ENCODE data around the gene ZNG1F.
"Not testable (repeated sequence)": the region's sequence is repeated elsewhere in the genome, so short reads cannot be mapped to it uniquely, and the experiment has no call there.

The ZNG1F gene

DNA sequence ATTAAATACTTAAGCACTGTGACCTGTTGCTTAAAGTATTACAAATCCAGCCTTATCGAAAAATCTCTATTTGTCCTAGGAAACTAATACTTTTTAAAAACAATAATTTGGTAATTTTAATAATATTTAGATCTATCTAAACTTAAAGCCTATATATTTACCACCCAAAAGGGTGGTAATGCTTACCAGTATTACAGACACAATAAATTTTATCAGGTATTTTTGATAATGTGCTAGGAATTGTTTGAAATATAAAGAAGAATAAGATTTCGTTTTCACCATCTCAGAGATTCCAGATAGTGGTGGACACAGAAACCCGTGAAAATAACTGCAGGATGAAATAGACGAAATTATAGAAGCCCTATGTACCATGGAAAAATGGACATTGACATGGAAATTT, 68.4 kb downstream of the ZNG1F start:
- DNase-seq, result not testable (repeated sequence)

DNA sequence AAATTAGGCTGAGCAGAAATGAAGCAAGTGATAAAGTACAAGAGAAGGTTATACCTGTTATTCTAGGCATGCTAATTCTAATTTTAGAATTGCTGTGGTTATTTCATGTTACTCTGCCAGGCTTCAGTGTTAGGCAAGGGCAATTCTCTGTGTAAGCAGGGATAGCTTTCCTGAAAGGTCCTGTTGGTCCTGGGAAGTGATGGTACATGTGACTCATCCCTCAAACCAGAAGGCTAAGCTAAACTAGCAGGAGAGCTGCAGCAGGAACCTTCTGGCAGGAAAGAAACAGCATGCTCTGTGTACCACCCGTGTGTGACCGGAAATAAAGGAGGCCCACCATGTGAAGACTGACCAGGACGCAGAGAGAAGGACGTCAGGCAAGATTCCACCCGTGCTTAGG, 69.4 kb downstream of the ZNG1F start:
- DNase-seq, result not testable (repeated sequence)

DNA sequence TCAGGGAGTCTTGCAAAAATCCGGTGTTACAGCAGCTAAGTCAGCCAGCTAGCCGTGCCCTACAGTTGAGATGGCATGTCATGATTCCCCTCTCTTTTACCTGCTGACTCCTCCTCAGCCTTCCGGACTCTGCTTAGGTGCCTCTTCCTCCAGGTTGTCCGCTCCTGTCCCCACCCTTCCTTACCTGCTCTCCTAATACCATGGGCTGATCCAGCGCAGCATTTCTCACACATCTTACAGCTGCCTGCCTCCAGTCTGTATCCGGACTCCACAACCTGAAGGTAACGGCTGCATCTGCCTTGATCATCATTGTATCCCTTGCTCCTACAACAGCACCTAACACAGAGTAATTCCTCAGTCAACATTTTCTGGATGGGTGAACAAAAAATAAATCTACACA, 69.8 kb downstream of the ZNG1F start:
- not testable (repeated sequence) for DNase-seq

DNA sequence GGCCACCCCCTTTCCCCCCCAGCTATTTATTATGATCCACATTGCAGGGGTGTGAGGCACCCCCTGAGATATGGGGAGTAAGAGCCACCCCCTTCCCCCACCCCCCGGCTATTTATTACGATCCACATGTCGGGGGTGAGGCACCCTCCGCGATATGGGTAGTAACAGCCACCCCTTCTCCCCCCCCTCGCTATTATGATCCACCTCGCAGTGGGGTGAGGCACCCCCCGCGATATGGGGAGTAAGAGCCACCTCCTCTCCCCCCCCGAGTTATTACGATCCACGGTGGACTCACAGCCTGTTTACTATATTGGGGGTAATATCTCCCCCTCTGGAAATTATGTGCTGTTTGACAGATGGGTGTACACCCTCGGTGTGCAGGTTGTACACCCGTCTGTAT, 75.8 kb downstream of the ZNG1F start:
- DNase-seq, result not testable (repeated sequence)

DNA sequence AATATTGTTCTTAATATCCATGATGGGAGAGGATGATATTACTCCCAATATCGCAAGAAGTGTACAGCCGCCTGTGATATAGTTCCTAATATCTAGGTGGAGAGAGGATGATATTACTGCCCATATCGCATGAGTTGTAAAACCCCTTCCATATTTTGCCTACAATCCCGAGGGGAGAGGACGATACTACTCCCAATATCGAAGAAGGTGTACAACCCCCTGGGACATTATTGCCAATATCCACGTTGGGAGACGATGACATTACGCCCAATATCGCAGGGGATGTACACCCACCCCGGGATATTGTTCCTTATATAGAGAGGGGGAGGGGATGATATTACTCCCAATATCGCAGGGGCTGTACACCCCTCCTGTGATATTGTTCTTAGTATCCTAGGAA, 77.7 kb downstream of the ZNG1F start:
- DNase-seq, result not testable (repeated sequence)

DNA sequence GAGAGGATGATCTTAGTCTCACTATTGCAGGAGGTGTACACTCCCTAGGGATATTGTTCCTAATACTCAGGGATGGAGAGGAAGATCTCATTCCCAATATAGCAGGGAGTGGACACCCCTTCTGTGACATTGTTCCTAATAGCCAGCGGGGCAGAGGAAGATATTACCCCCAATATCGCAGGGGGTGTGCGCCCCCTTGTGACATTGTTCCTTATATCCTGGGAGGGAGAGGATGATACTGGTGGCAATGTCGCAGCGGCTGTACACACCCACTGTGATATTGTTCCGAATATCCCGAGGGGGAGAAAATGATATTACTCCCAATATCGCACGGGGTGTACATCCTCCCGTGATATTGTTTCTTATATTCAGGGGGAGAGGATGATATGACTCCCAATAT, 78.2 kb downstream of the ZNG1F start:
- peak; percentile 7 to 15 (median 10) for DNase-seq

DNA sequence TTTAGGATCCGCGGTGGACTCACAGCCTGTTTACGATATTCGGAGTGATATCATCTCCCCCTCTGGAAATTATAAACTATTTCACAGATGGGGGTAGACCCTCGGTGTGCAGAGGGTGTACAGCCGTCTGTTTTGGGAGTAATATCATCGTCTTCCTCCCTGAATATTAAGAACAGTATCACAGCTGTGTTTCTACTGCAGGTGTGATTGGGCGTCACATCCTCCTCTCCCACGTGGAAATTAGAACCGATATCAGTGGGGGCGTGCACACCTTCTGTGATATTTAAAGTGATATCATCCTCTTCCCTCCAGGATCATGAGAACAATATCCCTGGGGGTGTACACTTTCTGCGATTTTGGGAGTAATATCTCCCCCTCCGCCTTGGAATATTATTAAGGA, 79.9 kb downstream of the ZNG1F start:
- DNase-seq, result not testable (repeated sequence)

GRCh38 chr9:41108816-41109215, 80.3 kb downstream of the ZNG1F start:
- not testable (repeated sequence) for DNase-seq

- DNase-seq, result not testable (repeated sequence)
These were observed 82.5 kb downstream of the ZNG1F start for GRCh38 chr9:41106472-41107116.

GRCh38 chr9:41105557-41106253, 83.4 kb downstream of the ZNG1F start:
- not testable (repeated sequence) for DNase-seq

DNA sequence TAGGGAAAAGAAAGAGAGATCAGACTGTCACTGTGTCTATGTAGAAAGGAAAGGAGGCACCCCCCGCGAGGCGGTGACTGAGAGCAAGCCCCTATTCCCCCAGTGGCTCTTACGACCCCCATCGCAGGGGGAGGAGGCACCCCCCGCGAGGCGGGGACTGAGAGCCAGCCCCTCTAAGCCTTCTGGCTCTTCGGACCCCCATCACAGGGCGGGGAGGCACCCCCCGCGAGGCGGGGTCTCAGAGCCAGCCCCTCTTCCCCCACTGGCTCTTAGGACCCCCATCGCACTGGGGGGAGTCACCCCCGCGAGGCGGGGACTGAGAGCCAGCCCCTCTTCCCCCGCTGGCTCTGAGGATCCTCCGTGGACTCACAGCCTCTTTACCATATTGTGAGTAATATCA, 84.6 kb downstream of the ZNG1F start:
- not testable (repeated sequence) for DNase-seq

- peak in 1 of 3 donors; percentile 10 for DNase-seq
These were observed 88.6 kb downstream of the ZNG1F start for GRCh38 chr9:41100508-41100907.

GRCh38 chr9:41098759-41099158, 90.4 kb downstream of the ZNG1F start:
- peak; percentile 16 to 71 (median 55) for DNase-seq

DNA sequence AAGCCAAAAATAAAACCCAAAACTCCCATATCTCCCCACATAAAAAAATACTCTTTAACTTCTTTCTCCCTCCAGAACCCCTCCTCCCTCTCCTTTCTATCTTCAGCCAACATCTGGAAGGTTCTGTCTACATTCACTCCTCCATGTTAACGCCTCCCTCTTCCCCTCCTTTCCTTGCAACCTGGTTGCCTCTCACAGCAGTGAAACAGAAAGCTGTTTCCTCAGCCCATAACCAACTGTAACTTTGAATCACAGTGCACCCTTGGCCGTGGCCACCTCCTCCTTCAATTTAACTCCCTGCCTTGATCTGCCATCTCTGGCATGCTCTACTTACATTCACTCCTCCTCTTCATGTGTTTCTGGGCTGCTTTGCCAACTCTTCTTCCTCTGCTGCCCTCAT, 94.1 kb downstream of the ZNG1F start:
- not testable (repeated sequence) for DNase-seq

DNA sequence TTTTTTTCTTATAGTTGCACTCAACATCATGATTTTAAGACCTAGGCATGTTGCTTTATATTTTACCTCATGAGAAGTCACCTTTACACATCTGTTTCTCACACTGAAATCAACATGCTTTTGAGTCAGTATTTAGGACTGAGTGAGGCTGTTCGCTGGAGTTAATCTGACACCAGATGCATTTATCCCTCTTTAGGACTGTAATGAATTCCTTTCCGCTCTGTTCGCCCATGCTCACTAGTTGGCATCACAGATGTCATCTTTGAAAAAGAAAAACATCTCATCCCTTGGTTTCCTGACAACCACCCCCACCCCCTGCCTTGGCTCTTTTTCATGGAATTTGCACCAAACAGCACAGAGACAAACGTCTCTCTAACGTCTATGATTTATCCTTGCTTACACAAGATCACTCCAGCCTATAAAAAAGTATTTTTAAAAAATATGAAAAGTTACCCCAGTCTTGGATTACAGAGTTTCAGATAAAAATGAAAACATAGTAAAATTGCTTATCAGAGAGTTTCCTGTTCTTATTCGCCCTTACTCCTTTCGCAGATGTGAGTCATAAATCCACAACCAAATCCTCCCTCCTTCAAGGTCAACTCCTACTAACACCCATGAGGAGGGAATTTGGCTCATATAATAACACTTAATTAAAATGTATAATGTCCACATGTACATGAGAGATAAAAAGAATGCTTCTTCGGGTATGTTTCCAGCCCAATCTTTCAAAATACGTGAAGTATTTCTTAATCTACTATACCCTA, 94.9 kb downstream of the ZNG1F start:
- DNase-seq, result not testable (repeated sequence)

DNA sequence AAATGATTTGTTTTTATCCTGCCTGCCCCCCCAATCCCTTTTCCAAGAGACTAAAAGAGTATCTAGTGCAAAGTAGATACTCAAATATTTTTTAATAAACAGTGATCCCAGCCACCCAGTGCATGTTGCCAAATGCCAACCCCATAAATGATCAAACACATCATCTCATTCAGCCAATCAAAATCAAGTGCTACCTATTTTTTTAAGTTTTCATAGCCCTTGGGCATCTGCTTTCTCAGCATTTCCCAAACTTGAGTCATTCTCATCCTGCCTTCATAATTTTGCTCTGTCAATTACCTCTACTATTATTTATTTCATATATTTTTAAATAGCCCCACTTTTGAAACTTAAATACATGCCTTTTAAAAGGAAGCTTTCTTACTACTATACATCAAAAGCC, 98.2 kb downstream of the ZNG1F start:
- DNase-seq, result not testable (repeated sequence)

- peak in 2 of 3 donors; percentile 13 to 24 for DNase-seq
These were observed 98.7 kb downstream of the ZNG1F start for GRCh38 chr9:41090386-41090785.

GRCh38 chr9:41088450-41089059, 100.6 kb downstream of the ZNG1F start:
- DNase-seq, result peak in 1 of 3 donors; percentile 14

GRCh38 chr9:41087929-41088328, 101.2 kb downstream of the ZNG1F start:
- not testable (repeated sequence) for DNase-seq

- DNase-seq, result peak in 1 of 3 donors; percentile 17
These were observed 101.8 kb downstream of the ZNG1F start for GRCh38 chr9:41087157-41087780.

DNA sequence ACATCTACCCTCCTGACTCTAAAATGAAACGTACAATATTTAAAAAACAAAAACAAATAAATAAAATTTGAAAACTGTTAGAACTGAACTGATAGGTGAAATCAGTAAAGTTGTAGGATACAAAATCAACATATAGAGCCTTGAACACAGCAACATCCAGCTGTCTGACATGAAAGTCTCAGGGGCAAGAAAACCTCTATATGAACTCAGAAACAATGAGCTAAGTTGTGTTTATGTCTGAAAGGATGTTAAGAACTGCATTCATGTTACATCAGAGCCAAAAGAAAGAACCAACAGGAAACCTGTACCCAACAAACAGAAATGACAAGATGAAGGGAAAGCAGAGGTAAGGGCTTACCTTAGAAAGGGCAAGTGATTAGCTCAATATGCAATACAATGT, 102.4 kb downstream of the ZNG1F start:
- DNase-seq, result not testable (repeated sequence)

DNA sequence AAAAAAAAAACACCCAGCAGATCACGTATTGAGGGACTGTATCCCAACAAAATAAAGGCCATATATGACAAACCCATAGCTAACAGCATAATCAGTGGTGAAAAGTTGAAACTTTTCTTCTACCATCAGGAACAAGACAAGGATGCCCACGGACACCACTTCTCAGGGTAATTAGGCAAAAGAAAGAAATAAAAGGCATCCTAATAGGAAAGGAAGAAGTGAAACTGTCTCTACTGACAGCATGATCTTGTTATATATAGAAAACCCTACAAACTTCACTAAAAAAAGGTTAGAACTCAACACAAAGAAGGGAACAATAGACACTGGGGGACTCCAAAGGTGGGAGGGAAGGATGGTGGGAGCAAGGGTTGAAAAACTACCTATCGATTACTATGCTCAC, 102.9 kb downstream of the ZNG1F start:
- peak in 1 of 3 donors; percentile 15 for DNase-seq

DNA sequence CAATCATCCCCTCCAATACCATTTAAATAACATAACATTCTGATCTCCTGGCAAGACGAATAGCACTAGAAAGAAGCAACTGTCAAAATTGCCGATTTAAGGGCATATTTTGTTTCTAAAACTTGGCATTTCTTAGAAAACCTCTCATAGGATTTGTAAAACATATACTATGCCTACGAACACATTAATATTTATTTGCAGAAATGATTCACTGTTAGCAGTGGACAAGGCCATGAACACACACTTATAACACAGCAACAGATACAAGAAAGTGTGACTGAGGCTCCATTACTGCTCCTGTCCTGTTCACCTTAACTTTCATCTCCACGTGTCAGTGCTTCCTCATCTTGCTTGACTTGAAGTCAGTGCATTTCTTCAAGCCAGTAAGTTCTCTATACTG, 106.8 kb downstream of the ZNG1F start:
- not testable (repeated sequence) for DNase-seq

All from suppressor macrophage treated with lipopolysaccharide for 1 hour (primary cell).